Psoas muscle (tissue), 8 donors: Measurements from ENCODE around the gene ZNF185. TPM values are rescaled to one million over a fixed set of nuclear protein-coding genes. Genes with fewer than 3 reads are reported as not detected.

Source experiments
- ATAC-seq, 4 donors: fragments of 200-7000 bp; cut with Tn5 transposase; one replicate each; pipeline ENCODE4 v1.9.1; 2020; ENCODE audit warnings: moderate library complexity in 3 of 4, mild to moderate bottlenecking in 2 of 4
- DNase-seq, 2 donors: peaks; one replicate each; pipeline ENCODE4 v3.0.0-alpha.2; 2020
- H3K27ac ChIP-seq: fragments of 200-600 bp; one replicate; pipeline ENCODE4 v1.8.0; 2022
- H3K27me3 ChIP-seq, 3 donors: fragments of 200-600 bp in 1 of 3; one replicate each; pipeline versions ENCODE4 v1.6.1 to v1.8.0; 2013 to 2022; ENCODE audit warnings: low read length in 2 of 3, mild to moderate bottlenecking in 2 of 3, moderate library complexity in 1 of 3; ENCODE audit not compliant: insufficient read depth in 3 of 3
- H3K36me3 ChIP-seq, 2 donors: fragments of 200-600 bp in 1 of 2; one replicate each; pipeline versions ENCODE4 v1.6.1 to v1.8.0; 2013 to 2022; ENCODE audit warnings: low read depth in 1 of 2, mild to moderate bottlenecking in 1 of 2, moderate library complexity in 1 of 2; ENCODE audit not compliant: insufficient read depth in 1 of 2
- H3K4me1 ChIP-seq: fragments of 200-600 bp; one replicate; pipeline ENCODE4 v1.8.0; 2022
- H3K4me3 ChIP-seq: fragments of 200-600 bp; one replicate; pipeline ENCODE4 v1.8.0; 2022; ENCODE audit warnings: mild to moderate bottlenecking
- H3K9me3 ChIP-seq: fragments of 200-600 bp; one replicate; pipeline ENCODE4 v1.8.0; 2022
- CTCF ChIP-seq: fragments of 200-600 bp; IDR thresholded peaks from one replicate; pipeline ENCODE4 v1.8.0; 2022; ENCODE audit warnings: antibody characterized with exemption
- WGBS, 3 donors: extraction: QIAGEN DNeasy Blood & Tissue Kit; methylation state at CpG; one replicate each; pipeline versions ENCODE4 v1.1.6 to v1.1.7; 2013; 5-methylcytosine and 5-hydroxymethylcytosine counted together
- intact Hi-C, 2 donors: fragments of 100-400 bp; cut with DNase I; formaldehyde crosslinking; loops; one replicate each; pipeline versions ENCODE4 v1.11.0 to v1.14.2; 2022
- polyA plus RNA-seq, 3 donors: library from polyadenylated mRNA; stranded (reverse); fragments of 200-250 nt; gene quantifications; one replicate each; pipeline ENCODE4 v1.2.3, GENCODE V29; 2013
- total RNA-seq, 4 donors: library from RNA; stranded (reverse); fragmentation: NEBNext Ultra II Directional in 2 of 4; extraction: Animal tissue kit (Norgen Biotek cat#: 25700) in 2 of 4; gene quantifications; one replicate each; pipeline versions ENCODE4 v1.2.1 to v1.2.4, GENCODE V29; 2021 to 2023
- donor health status: healthy with polysubstance abuse.
- donor health status: DM: no; HTN: no; CAD: no; lungs with moderate emphysema.
- donor health status: Bipolar disorder and iron deficiency.
- donor health status: healthy.
- donor health status: DM: yes; HTN: yes; CAD: no.
- donor health status: DM: no; HTN: no; CAD: no.
- donor health status: DM: no; HTN: no; CAD: no.
- donor health status: DM: yes; HTN: yes; CAD: no.

The ZNF185 gene
- total and polyA plus RNA-seq, 7 donors = 0.79 to 1.5 (median 1.3) TPM

DNA sequence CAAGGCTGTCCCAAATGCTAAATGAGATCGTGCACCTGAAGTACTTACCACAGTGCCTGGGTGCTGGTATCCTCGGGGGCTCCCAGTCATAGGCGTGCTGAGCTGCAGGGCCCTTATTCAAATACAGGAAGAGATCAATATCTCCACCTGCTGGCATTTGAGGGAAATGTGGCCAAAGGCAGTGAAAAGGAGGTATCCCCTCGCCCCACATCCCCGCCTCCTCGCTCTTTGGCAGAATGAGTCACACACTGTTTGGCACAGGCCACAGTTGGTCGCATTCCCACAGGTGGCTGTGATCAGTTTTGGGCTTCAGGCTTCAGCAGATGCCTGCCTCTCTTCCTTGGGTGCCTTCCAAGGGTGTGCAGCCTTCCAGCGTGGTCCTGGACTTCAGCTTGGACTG is 28.4 kb downstream of the ZNF185 start:
- TF ChIP-seq CTCF = peak; percentile 27
- Histone ChIP-seq H3K9me3 (no peaks in the 10 kb centered on the region), H3K36me3 (no peaks in the 10 kb centered on the region), H3K4me1 (no peaks in the 10 kb centered on the region), H3K27me3 (peaks cover 0 to 20% (median 0%) of the 10 kb centered on the region in 3 donors), H3K4me3 (no peak overlapping the region), H3K27ac (no peak overlapping the region)
- intact Hi-C loops = no loop called here
- ATAC-seq = no peak
- 7 to 23% (median 20%) methylated on average over 8 of the region's 8 CpGs for WGBS, 3 donors
- no peak for DNase-seq

DNA sequence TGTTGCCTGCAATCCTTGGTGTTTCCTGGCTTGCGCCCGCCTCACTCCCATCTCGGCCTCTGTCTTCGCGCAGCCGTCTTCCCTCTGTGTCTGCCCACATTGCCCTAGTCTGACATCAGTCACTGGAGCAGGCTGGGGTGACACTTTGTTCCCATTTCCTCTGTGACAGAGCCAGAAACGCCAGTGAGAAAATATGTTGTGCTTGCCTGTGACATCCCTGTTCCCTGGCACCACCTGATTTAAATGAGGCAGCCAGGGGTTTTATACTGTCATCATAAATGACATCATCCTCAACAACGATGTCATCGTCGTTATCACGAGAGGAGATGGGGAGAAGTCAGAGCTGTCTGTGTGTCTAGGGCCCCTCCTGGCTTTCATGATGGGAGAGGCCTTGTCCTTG is 29.1 kb downstream of the ZNF185 start:
- WGBS, 3 donors = 69 to 76% (median 72%) methylated on average over 11 of the region's 11 CpGs
- peak in 1 of 2 donors; percentile 20 for DNase-seq

DNA sequence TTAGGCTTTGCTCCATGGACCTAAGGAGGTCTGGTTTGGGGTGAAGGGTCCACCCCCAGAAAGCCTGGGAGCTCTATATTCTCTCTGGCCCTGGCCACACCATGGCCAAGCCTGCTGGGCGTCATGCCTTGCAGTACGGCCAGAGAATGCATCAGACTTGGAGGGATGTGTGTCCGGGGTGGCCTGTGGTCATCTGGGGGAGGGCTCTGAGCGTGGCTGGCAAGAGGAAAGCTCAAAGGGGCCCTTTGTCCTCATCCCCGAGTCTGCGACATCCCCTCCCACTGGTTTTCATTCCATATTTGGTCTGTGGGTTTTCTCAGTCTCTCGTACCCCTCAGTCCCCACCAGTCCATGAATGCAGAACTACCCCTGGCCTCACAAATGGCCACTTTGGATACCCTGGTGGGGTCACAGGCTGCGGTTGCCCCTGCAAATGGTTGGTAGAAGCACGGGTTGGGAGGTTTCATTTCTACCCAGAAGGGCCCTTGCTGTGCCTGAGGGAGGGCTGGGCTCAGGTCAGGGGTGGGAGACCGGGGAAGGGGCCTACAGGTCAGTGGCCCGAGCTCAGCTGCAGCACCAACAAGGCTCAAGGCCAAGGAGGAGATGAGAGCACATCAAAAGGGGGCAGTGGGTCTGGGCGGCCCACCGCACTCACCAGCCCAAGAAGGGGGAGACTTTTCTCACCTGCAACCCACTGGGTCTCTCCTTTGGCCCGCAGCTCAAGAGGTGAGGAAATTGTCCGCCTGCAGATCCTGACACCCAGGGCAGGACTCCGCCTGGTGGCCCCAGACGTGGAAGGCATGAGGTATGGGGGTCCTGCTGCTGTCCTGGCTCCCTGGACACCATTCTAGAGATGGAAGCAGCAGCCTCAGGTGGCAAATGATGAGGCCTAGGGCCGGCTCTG is 30.2 kb downstream of the ZNF185 start:
- Histone ChIP-seq H3K27ac (no peak overlapping the region), H3K4me3 (no peak overlapping the region), H3K27me3 (peaks cover 0 to 21% (median 0%) of the 10 kb centered on the region in 3 donors), H3K36me3 (no peaks in the 10 kb centered on the region), H3K9me3 (no peaks in the 10 kb centered on the region), H3K4me1 (no peaks in the 10 kb centered on the region)
- DNase-seq (peak in 1 of 2 donors; percentile 32), ATAC-seq (no peak)
- WGBS, 3 donors = 76 to 91% (median 86%) methylated on average over 13 to 18 of the region's 18 CpGs
- no peak for TF ChIP-seq CTCF
- intact Hi-C loops = no loop called here

More for the DNA sequence above, 29.1 kb downstream of the ZNF185 start:
- TF ChIP-seq CTCF = no peak
- no peaks in the 10 kb centered on the region for H3K4me1 ChIP-seq
- H3K27me3 ChIP-seq = peaks cover 0 to 20% (median 0%) of the 10 kb centered on the region in 3 donors
- no peaks in the 10 kb centered on the region for H3K36me3 ChIP-seq
- H3K27ac ChIP-seq = no peak overlapping the region
- no peak for ATAC-seq
- no peaks in the 10 kb centered on the region for H3K9me3 ChIP-seq
- no peak overlapping the region for H3K4me3 ChIP-seq
- intact Hi-C loops = no loop called here

DNA sequence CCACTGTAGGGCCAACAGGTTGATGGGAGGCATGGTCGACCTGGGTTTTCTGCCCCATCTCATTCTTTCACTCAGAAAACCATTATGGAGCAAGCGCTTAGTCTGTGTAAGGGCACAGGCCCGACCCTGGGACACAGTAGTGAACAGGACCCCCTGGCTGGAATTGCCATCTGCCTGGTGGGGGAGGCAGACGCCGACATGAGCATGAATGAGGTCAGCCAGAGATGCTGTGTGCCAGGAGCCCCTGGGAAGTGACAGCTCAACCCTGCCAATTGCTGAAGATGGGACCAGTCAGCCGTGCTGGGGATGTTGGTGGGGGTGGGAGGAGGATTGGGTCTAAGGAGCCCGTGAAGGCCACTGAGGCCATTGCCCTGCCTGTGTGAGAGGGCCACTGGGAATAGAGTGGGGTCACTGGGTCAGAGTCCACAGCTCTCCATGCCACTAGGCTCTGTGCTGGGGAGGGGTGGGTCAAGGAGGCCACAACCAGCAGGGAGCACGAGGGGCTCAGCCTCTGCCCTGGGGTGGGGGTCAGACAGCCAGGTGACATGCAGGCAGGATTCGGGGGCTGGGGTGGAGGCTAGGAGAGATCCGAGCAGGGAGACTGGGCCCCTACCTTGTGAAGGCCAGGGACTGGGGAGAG is 31.0 kb downstream of the ZNF185 start:
- Histone ChIP-seq H3K4me3 (no peak overlapping the region), H3K4me1 (no peaks in the 10 kb centered on the region), H3K9me3 (no peaks in the 10 kb centered on the region), H3K27ac (no peak overlapping the region), H3K36me3 (no peaks in the 10 kb centered on the region), H3K27me3 (peaks cover 0 to 26% (median 0%) of the 10 kb centered on the region in 3 donors)
- 73 to 83% (median 76%) methylated on average over 9 to 10 of the region's 10 CpGs for WGBS, 3 donors
- no peak for TF ChIP-seq CTCF
- intact Hi-C loops = no loop called here
- peak in 1 of 2 donors; percentile 39 for DNase-seq
- no peak for ATAC-seq
